ENCODE results near the gene DENND1A.

The DENND1A gene

GRCh38 chr9:123787416-123787815 is 142.5 kb downstream of the DENND1A start:
- Histone ChIP-seq H3K79me2 (ENCODE audit: insufficient read depth, low read length) (no peaks in the 10 kb centered on the region), H3K9me2 (replicated peaks; ENCODE audit: low read depth, low read length) (no peaks in the 10 kb centered on the region)
- no peak for TF ChIP-seq EZH2phosphoT487 (IDR thresholded peaks at IDR 0.05; ENCODE audit: borderline replicate concordance)
- no peak for TF ChIP-seq CTCF (conservative IDR thresholded peaks at IDR 0.05; ENCODE audit: low read length)

GRCh38 chr9:123784518-123784917 is 145.4 kb downstream of the DENND1A start:
- H3K79me2 ChIP-seq (ENCODE audit: insufficient read depth, low read length) = no peaks in the 10 kb centered on the region
- H3K9me3 ChIP-seq (ENCODE audit: insufficient read depth, low read depth, low read length) = no peaks in the 10 kb centered on the region
- H3K4me3 ChIP-seq (ENCODE audit: low read length, poor library complexity, severe bottlenecking) = no peak overlapping the region
- no peaks in the 10 kb centered on the region for H3K36me3 ChIP-seq (ENCODE audit: insufficient read depth, low read length)
- H4K20me1 ChIP-seq (ENCODE audit: insufficient read depth, low read length, poor library complexity, severe bottlenecking) = no peaks in the 10 kb centered on the region
- H3K9ac ChIP-seq (ENCODE audit: low read depth, low read length, poor library complexity, severe bottlenecking) = no peak overlapping the region
- no peaks in the 10 kb centered on the region for H3K27me3 ChIP-seq (ENCODE audit: insufficient read depth, low read length, poor library complexity, severe bottlenecking)
- no peak overlapping the region for H2AFZ ChIP-seq (ENCODE audit: low read length)
- no peaks in the 10 kb centered on the region for H3K9me2 ChIP-seq (replicated peaks; ENCODE audit: low read depth, low read length)
- TF ChIP-seq EZH2phosphoT487 (IDR thresholded peaks at IDR 0.05; ENCODE audit: borderline replicate concordance) (no peak), CTCF (conservative IDR thresholded peaks at IDR 0.05; ENCODE audit: low read length) (no peak)
- no peaks in the 10 kb centered on the region for H3F3A ChIP-seq (ENCODE audit: low read depth)
- H3K4me2 ChIP-seq (ENCODE audit: low read depth, low read length, poor library complexity, severe bottlenecking) = no peak overlapping the region
- H3K4me1 ChIP-seq (ENCODE audit: insufficient read depth, low read length, poor library complexity, severe bottlenecking) = peaks cover 9% of the 10 kb centered on the region

More at GRCh38 chr9:123787416-123787815, 142.5 kb downstream of the DENND1A start:
- no peak overlapping the region for H2AFZ ChIP-seq (ENCODE audit: low read length)
- no peaks in the 10 kb centered on the region for H4K20me1 ChIP-seq (ENCODE audit: insufficient read depth, low read length, poor library complexity, severe bottlenecking)
- H3K4me2 ChIP-seq (ENCODE audit: low read depth, low read length, poor library complexity, severe bottlenecking) = no peak overlapping the region
- no peak overlapping the region for H3K9ac ChIP-seq (ENCODE audit: low read depth, low read length, poor library complexity, severe bottlenecking)
- H3K36me3 ChIP-seq (ENCODE audit: insufficient read depth, low read length) = no peaks in the 10 kb centered on the region
- H3F3A ChIP-seq (ENCODE audit: low read depth) = no peaks in the 10 kb centered on the region
- no peaks in the 10 kb centered on the region for H3K27me3 ChIP-seq (ENCODE audit: insufficient read depth, low read length, poor library complexity, severe bottlenecking)
- no peaks in the 10 kb centered on the region for H3K4me1 ChIP-seq (ENCODE audit: insufficient read depth, low read length, poor library complexity, severe bottlenecking)
- H3K4me3 ChIP-seq (ENCODE audit: low read length, poor library complexity, severe bottlenecking) = no peak overlapping the region
- no peaks in the 10 kb centered on the region for H3K9me3 ChIP-seq (ENCODE audit: insufficient read depth, low read depth, low read length)

- Histone ChIP-seq H3K36me3 (ENCODE audit: insufficient read depth, low read length) (no peaks in the 10 kb centered on the region), H3K4me1 (ENCODE audit: insufficient read depth, low read length, poor library complexity, severe bottlenecking) (peaks cover 40% of the 10 kb centered on the region), H3K9me3 (ENCODE audit: insufficient read depth, low read depth, low read length) (no peaks in the 10 kb centered on the region), H3F3A (ENCODE audit: low read depth) (no peaks in the 10 kb centered on the region), H3K9me2 (replicated peaks; ENCODE audit: low read depth, low read length) (no peaks in the 10 kb centered on the region), H4K20me1 (ENCODE audit: insufficient read depth, low read length, poor library complexity, severe bottlenecking) (no peaks in the 10 kb centered on the region), H3K9ac (ENCODE audit: low read depth, low read length, poor library complexity, severe bottlenecking) (no peak overlapping the region), H3K79me2 (ENCODE audit: insufficient read depth, low read length) (no peaks in the 10 kb centered on the region), H2AFZ (ENCODE audit: low read length) (no peak overlapping the region), H3K27me3 (ENCODE audit: insufficient read depth, low read length, poor library complexity, severe bottlenecking) (no peaks in the 10 kb centered on the region), H3K4me2 (ENCODE audit: low read depth, low read length, poor library complexity, severe bottlenecking) (no peak overlapping the region), H3K4me3 (ENCODE audit: low read length, poor library complexity, severe bottlenecking) (no peak overlapping the region)
- no peak for TF ChIP-seq CTCF (conservative IDR thresholded peaks at IDR 0.05; ENCODE audit: low read length)
- TF ChIP-seq EZH2phosphoT487 (IDR thresholded peaks at IDR 0.05; ENCODE audit: borderline replicate concordance) = no peak
These were observed 151.6 kb downstream of the DENND1A start for GRCh38 chr9:123778232-123778902.
